ENCODE results near the gene PDE10A. TPM values are rescaled to one million over a fixed set of nuclear protein-coding genes. Genes with fewer than 3 reads are reported as not detected.

The PDE10A gene
- total RNA-seq, 4 donors from 2014 or later: 0.59 to 3.1 (median 2.0) TPM

- no peak for DNase-seq (ENCODE audit: low spot score in 2 of 2)
- Histone ChIP-seq H3K36me3 (no peaks in the 10 kb centered on the region), H3K4me1 (no peaks in the 10 kb centered on the region), H3K27me3 (no peaks in the 10 kb centered on the region), H3K27ac (no peak overlapping the region), H3K9me3 (peaks cover 4% of the 10 kb centered on the region), H3K4me3 (no peak overlapping the region)
- 80% methylated on average over 3 of the region's 3 CpGs for WGBS
- TF ChIP-seq POLR2AphosphoS5 (IDR thresholded peaks at IDR 0.05) (no peak), POLR2A (IDR thresholded peaks at IDR 0.05) (no peak), CTCF (IDR thresholded peaks at IDR 0.05) (no peak), EP300 (IDR thresholded peaks at IDR 0.05) (no peak)
These were observed 143.7 kb downstream of the PDE10A start for GRCh38 chr6:165519316-165519715.

- TF ChIP-seq POLR2AphosphoS5 (IDR thresholded peaks at IDR 0.05) (no peak), POLR2A (IDR thresholded peaks at IDR 0.05) (no peak), EP300 (IDR thresholded peaks at IDR 0.05) (no peak), CTCF (IDR thresholded peaks at IDR 0.05) (no peak)
- Histone ChIP-seq H3K4me1 (no peaks in the 10 kb centered on the region), H3K36me3 (no peaks in the 10 kb centered on the region), H3K4me3 (no peak overlapping the region), H3K27me3 (no peaks in the 10 kb centered on the region), H3K9me3 (peaks cover 4% of the 10 kb centered on the region), H3K27ac (no peak overlapping the region)
- DNase-seq (ENCODE audit: low spot score in 2 of 2): no peak
- 60% methylated on average over 6 of the region's 6 CpGs for WGBS
These were observed 146.9 kb downstream of the PDE10A start for GRCh38 chr6:165515963-165516624.

- H3K36me3 ChIP-seq: no peaks in the 10 kb centered on the region
- no peak overlapping the region for H3K4me3 ChIP-seq
- H3K4me1 ChIP-seq: no peaks in the 10 kb centered on the region
- TF ChIP-seq POLR2A (IDR thresholded peaks at IDR 0.05): no peak
- no peak for TF ChIP-seq POLR2AphosphoS5 (IDR thresholded peaks at IDR 0.05)
- TF ChIP-seq EP300 (IDR thresholded peaks at IDR 0.05): no peak
- WGBS: 98% methylated on average over 4 of the region's 4 CpGs
- no peaks in the 10 kb centered on the region for H3K27me3 ChIP-seq
- no peak overlapping the region for H3K27ac ChIP-seq
- peaks cover 4% of the 10 kb centered on the region for H3K9me3 ChIP-seq
- DNase-seq (ENCODE audit: low spot score in 2 of 2): no peak
These were observed 148.4 kb downstream of the PDE10A start for GRCh38 chr6:165514621-165515020.

- H3K27me3 ChIP-seq: no peaks in the 10 kb centered on the region
- H3K36me3 ChIP-seq: no peaks in the 10 kb centered on the region
- no peak overlapping the region for H3K27ac ChIP-seq
- peaks cover 2% of the 10 kb centered on the region for H3K9me3 ChIP-seq
- no peak for DNase-seq (ENCODE audit: low spot score in 2 of 2)
- no peak overlapping the region for H3K4me3 ChIP-seq
- no peaks in the 10 kb centered on the region for H3K4me1 ChIP-seq
- TF ChIP-seq EP300 (IDR thresholded peaks at IDR 0.05) (no peak), POLR2AphosphoS5 (IDR thresholded peaks at IDR 0.05) (no peak), CTCF (IDR thresholded peaks at IDR 0.05) (no peak), POLR2A (IDR thresholded peaks at IDR 0.05) (no peak)
These were observed 151.2 kb downstream of the PDE10A start for GRCh38 chr6:165511807-165512206.

- DNase-seq (ENCODE audit: low spot score in 2 of 2): no peak
- no peaks in the 10 kb centered on the region for H3K27me3 ChIP-seq
- no peaks in the 10 kb centered on the region for H3K4me1 ChIP-seq
- no peaks in the 10 kb centered on the region for H3K36me3 ChIP-seq
- no peaks in the 10 kb centered on the region for H3K9me3 ChIP-seq
- H3K4me3 ChIP-seq: no peak overlapping the region
- WGBS: 39% methylated on average over 2 of the region's 2 CpGs
- no peak overlapping the region for H3K27ac ChIP-seq
- TF ChIP-seq CTCF (IDR thresholded peaks at IDR 0.05) (no peak), EP300 (IDR thresholded peaks at IDR 0.05) (no peak), POLR2A (IDR thresholded peaks at IDR 0.05) (no peak), POLR2AphosphoS5 (IDR thresholded peaks at IDR 0.05) (no peak)
These were observed 154.6 kb downstream of the PDE10A start for GRCh38 chr6:165508321-165508869.

Measured in suprapubic skin (tissue), 4 donors.